Mucosa of descending colon (tissue), 3 donors: ENCODE data around the gene RXFP4. TPM values are rescaled to one million over a fixed set of nuclear protein-coding genes. Genes with fewer than 3 reads are reported as not detected.

ENCODE experiments used
- ATAC-seq: fragments of 200-7000 bp; cut with Tn5 transposase; one replicate; pipeline ENCODE4 v1.9.1; 2020; ENCODE audit warnings: mild to moderate bottlenecking, moderate library complexity
- DNase-seq, 3 donors: peaks; one replicate each; pipeline ENCODE4 v3.0.0-alpha.2; 2020
- H3K36me3 ChIP-seq: fragments of 200-600 bp; one replicate; pipeline ENCODE4 v1.8.0; 2021; ENCODE audit warnings: low read depth, mild to moderate bottlenecking
- H3K4me1 ChIP-seq: fragments of 200-600 bp; one replicate; pipeline ENCODE4 v1.8.0; 2021; ENCODE audit warnings: low read depth, mild to moderate bottlenecking
- H3K4me3 ChIP-seq: fragments of 200-600 bp; one replicate; pipeline ENCODE4 v1.8.0; 2021; ENCODE audit warnings: mild to moderate bottlenecking
- H3K9me3 ChIP-seq: fragments of 200-600 bp; one replicate; pipeline ENCODE4 v1.8.0; 2021; ENCODE audit warnings: mild to moderate bottlenecking
- CTCF ChIP-seq: fragments of 200-600 bp; IDR thresholded peaks from one replicate; pipeline ENCODE4 v1.8.0; 2022; ENCODE audit warnings: antibody characterized with exemption, mild to moderate bottlenecking
- intact Hi-C, 2 donors: fragments of 100-400 bp; cut with DNase I in 1 of 2; cut with micrococcal nuclease in 1 of 2; formaldehyde crosslinking; loops; one replicate each; pipeline versions ENCODE4 v1.11.0 to v1.11.1; 2022; cut with DNase I, micrococcal nuclease
- total RNA-seq, 3 donors: library from RNA; stranded (reverse); fragmentation: NEBNext Ultra II Directional in 2 of 3; extraction: Animal tissue kit (Norgen Biotek cat#: 25700) in 2 of 3; gene quantifications; one replicate each; pipeline versions ENCODE4 v1.2.1 to v1.2.4, GENCODE V29; 2021 to 2023
- donor health status: DM: no; HTN: no; CAD: no; lungs with moderate emphysema.
- donor health status: DM: no; HTN: no; CAD: no.
- donor health status: DM: no; HTN: yes; CAD: no.

Gene RXFP4
- total RNA-seq, 3 donors from 2014 or later: 1.2 to 4.2 (median 3.3) TPM

- peaks cover 21% of the 10 kb centered on the region for H3K36me3 ChIP-seq
- no peak for DNase-seq
- no peak overlapping the region for H3K4me3 ChIP-seq
- no peak for TF ChIP-seq CTCF
- ATAC-seq: no peak
- peaks cover under 1% of the 10 kb centered on the region for H3K4me1 ChIP-seq
- intact Hi-C loops: no loop called here
- no peaks in the 10 kb centered on the region for H3K9me3 ChIP-seq
These were observed 42.5 kb upstream of the RXFP4 start for GRCh38 chr1:155898888-155899287.

DNA sequence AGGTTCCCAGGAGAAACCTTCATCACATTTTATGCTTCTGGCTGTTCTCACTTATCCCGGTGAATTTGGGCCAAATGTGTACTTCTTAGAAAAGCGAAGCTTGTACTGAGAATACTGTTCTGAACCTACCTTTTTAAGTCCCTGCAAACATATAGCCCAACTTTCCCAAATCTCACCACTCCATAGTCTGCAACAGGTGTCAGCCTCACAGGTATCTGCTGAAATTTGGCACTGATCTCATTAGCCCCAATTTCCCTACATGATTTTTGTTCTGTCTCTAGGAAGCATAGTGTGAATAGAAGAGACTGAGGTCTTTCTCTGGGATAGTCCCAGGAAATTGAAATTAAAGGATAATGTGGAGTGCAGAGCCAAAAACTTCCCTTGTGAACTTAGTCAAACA is 41.8 kb upstream of the RXFP4 start:
- intact Hi-C loops: no loop called here
- DNase-seq (no peak), ATAC-seq (no peak)
- Histone ChIP-seq H3K9me3 (no peaks in the 10 kb centered on the region), H3K36me3 (peaks cover 24% of the 10 kb centered on the region), H3K4me1 (no peaks in the 10 kb centered on the region), H3K4me3 (no peak overlapping the region)
- no peak for TF ChIP-seq CTCF

DNA sequence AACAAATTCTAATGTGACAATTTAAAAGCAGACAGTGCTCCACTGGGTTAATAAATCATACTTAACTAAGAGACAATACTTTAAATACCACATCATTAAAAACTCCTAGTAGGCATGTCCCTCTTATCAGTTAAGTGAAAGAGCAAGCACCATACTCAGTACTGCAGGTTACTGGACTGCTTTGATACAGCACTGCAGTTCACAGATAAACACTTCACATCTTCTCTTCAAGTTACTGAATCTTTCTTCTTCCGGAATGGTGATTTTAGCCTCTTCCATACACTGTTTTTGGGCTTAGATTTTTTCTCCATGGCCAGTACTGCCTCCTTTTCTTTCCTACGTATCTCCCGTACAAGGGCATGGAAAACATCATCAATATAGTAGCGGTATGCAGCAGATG is 41.3 kb upstream of the RXFP4 start:
- no peak for TF ChIP-seq CTCF
- ATAC-seq (no peak), DNase-seq (no peak)
- H3K36me3 ChIP-seq: peaks cover 28% of the 10 kb centered on the region
- intact Hi-C loops: no loop called here
- no peak overlapping the region for H3K4me3 ChIP-seq
- H3K9me3 ChIP-seq: no peaks in the 10 kb centered on the region
- H3K4me1 ChIP-seq: no peaks in the 10 kb centered on the region

GRCh38 chr1:155904261-155904660 is 37.2 kb upstream of the RXFP4 start:
- no peak for ATAC-seq

GRCh38 chr1:155909894-155910293 is 31.5 kb upstream of the RXFP4 start:
- Histone ChIP-seq H3K4me1 (peaks cover 9% of the 10 kb centered on the region), H3K36me3 (peaks cover 2% of the 10 kb centered on the region), H3K9me3 (no peaks in the 10 kb centered on the region), H3K4me3 (no peak overlapping the region)
- intact Hi-C loops: no loop called here
- no peak for TF ChIP-seq CTCF
- DNase-seq (peak in 1 of 3 donors; percentile 21), ATAC-seq (peak; percentile 34)

More at GRCh38 chr1:155904261-155904660, 37.2 kb upstream of the RXFP4 start:
- DNase-seq: no peak
- Histone ChIP-seq H3K4me1 (no peaks in the 10 kb centered on the region), H3K4me3 (no peak overlapping the region), H3K9me3 (no peaks in the 10 kb centered on the region), H3K36me3 (peaks cover 23% of the 10 kb centered on the region)
- intact Hi-C loops: no loop called here
- TF ChIP-seq CTCF: no peak

GRCh38 chr1:155910621-155911121 is 30.8 kb upstream of the RXFP4 start:
- H3K4me1 ChIP-seq: peaks cover 9% of the 10 kb centered on the region
- no peaks in the 10 kb centered on the region for H3K9me3 ChIP-seq
- TF ChIP-seq CTCF: no peak
- DNase-seq: peak in 2 of 3 donors; percentile 32 to 48
- intact Hi-C loops: no loop called here
- ATAC-seq: peak; percentile 48
- H3K36me3 ChIP-seq: peaks cover 3% of the 10 kb centered on the region
- H3K4me3 ChIP-seq: peak overlapping the region; percentile 54
